Mesenchymal stem cell (in vitro differentiated cells and primary cell): ENCODE data around the gene MS4A6A. TPM values are rescaled to one million over a fixed set of nuclear protein-coding genes. Genes with fewer than 3 reads are reported as not detected.

Source experiments
- DNase-seq: peaks from one replicate; pipeline ENCODE4 v3.0.0-alpha.2; 2013
- H2AFZ ChIP-seq: one replicate; pipeline ENCODE4 v1.6.1; 2013; ENCODE audit warnings: low read depth, mild to moderate bottlenecking, control low read depth, inconsistent platforms, low read length, moderate library complexity
- H2AK5ac ChIP-seq: 2 replicates; pipeline ENCODE4 v1.6.1; 2013; ENCODE audit warnings: low read length, moderate library complexity, mild to moderate bottlenecking, inconsistent platforms; ENCODE audit not compliant: severe bottlenecking
- H2BK120ac ChIP-seq: one replicate; pipeline ENCODE4 v1.6.1; 2013; ENCODE audit warnings: low read depth, mild to moderate bottlenecking, inconsistent platforms, low read length, moderate library complexity
- H2BK12ac ChIP-seq, 2 experiments: one replicate each; pipeline ENCODE4 v1.6.1; 2013; ENCODE audit warnings: inconsistent platforms in 2 of 2, low read length in 2 of 2, mild to moderate bottlenecking in 2 of 2, moderate library complexity in 2 of 2, control low read depth in 1 of 2
- H2BK15ac ChIP-seq: one replicate; pipeline ENCODE4 v1.6.1; 2013; ENCODE audit warnings: mild to moderate bottlenecking, low read depth, inconsistent platforms; ENCODE audit not compliant: poor library complexity, severe bottlenecking
- H2BK5ac ChIP-seq: 2 replicates; pipeline ENCODE4 v1.6.1; 2013; ENCODE audit warnings: low read depth, mild to moderate bottlenecking, low read length, control low read depth, inconsistent platforms; ENCODE audit not compliant: poor library complexity, severe bottlenecking
- H3K14ac ChIP-seq, 2 experiments: one replicate each; pipeline ENCODE4 v1.6.1; 2013; ENCODE audit warnings: inconsistent platforms in 2 of 2, low read length in 2 of 2, control low read depth in 1 of 2, mild to moderate bottlenecking in 1 of 2, moderate library complexity in 1 of 2
- H3K18ac ChIP-seq, 2 experiments: one replicate each; pipeline ENCODE4 v1.6.1; 2013; ENCODE audit warnings: inconsistent platforms in 2 of 2, low read length in 2 of 2, control low read depth in 1 of 2, low read depth in 1 of 2, mild to moderate bottlenecking in 1 of 2
- H3K23ac ChIP-seq, 2 experiments: one replicate each; pipeline ENCODE4 v1.6.1; 2013; ENCODE audit warnings: inconsistent platforms in 2 of 2, low read length in 2 of 2, mild to moderate bottlenecking in 2 of 2, moderate library complexity in 2 of 2, control low read depth in 1 of 2
- H3K27ac ChIP-seq: 2 replicates; pipeline ENCODE4 v1.5.1; 2013; ENCODE audit warnings: mild to moderate bottlenecking, moderate library complexity, low read length, control low read depth, inconsistent platforms; ENCODE audit not compliant: poor library complexity, severe bottlenecking
- H3K27me3 ChIP-seq, 2 experiments: 2 replicates each; pipeline versions ENCODE4 v1.6.1 to v1.7.0; 2013; ENCODE audit warnings: low read length in 2 of 2, mild to moderate bottlenecking in 2 of 2, moderate library complexity in 2 of 2, control low read depth in 1 of 2, inconsistent platforms in 1 of 2; ENCODE audit not compliant: control insufficient read depth in 1 of 2, insufficient read depth in 1 of 2
- H3K36me3 ChIP-seq, 2 experiments: 2 replicates each; pipeline versions ENCODE4 v1.6.1 to v1.7.0; 2013; ENCODE audit warnings: low read length in 2 of 2, control low read depth in 1 of 2, inconsistent platforms in 1 of 2, low read depth in 1 of 2, mild to moderate bottlenecking in 1 of 2; ENCODE audit not compliant: insufficient read depth in 2 of 2, control insufficient read depth in 1 of 2
- H3K4ac ChIP-seq, 2 experiments: one replicate each; pipeline ENCODE4 v1.6.1; 2013; ENCODE audit warnings: inconsistent platforms in 2 of 2, low read length in 2 of 2, mild to moderate bottlenecking in 2 of 2, moderate library complexity in 2 of 2, control low read depth in 1 of 2, low read depth in 1 of 2
- H3K4me1 ChIP-seq: 2 replicates; pipeline ENCODE4 v1.6.1; 2013; ENCODE audit warnings: low read depth, low read length, control low read depth; ENCODE audit not compliant: control insufficient read depth, insufficient read depth
- H3K4me2 ChIP-seq: 2 replicates; pipeline ENCODE4 v1.6.1; 2013; ENCODE audit warnings: low read length, mild to moderate bottlenecking, inconsistent platforms; ENCODE audit not compliant: poor library complexity, severe bottlenecking
- H3K4me3 ChIP-seq, 2 experiments: 2 replicates each; pipeline versions ENCODE4 v1.5.1 to v1.7.0; 2013; ENCODE audit warnings: low read length in 2 of 2, mild to moderate bottlenecking in 2 of 2, control low read depth in 1 of 2, low read depth in 1 of 2; ENCODE audit not compliant: insufficient read depth in 1 of 2
- H3K79me1 ChIP-seq: replicated peaks from 2 replicates; pipeline ENCODE4 v1.6.1; 2013; ENCODE audit warnings: mild to moderate bottlenecking, control low read depth, low read length, inconsistent platforms; ENCODE audit not compliant: poor library complexity, severe bottlenecking
- H3K9ac ChIP-seq: 2 replicates; pipeline ENCODE4 v1.7.0; 2013; ENCODE audit warnings: mild to moderate bottlenecking, low read length, moderate library complexity
- H3K9me3 ChIP-seq: 2 replicates; pipeline ENCODE4 v1.7.0; 2013; ENCODE audit warnings: mild to moderate bottlenecking, low read length; ENCODE audit not compliant: control insufficient read depth
- H4K8ac ChIP-seq: one replicate; pipeline ENCODE4 v1.6.1; 2013; ENCODE audit warnings: inconsistent platforms, mild to moderate bottlenecking, low read length, moderate library complexity
- H4K91ac ChIP-seq: one replicate; pipeline ENCODE4 v1.6.1; 2013; ENCODE audit warnings: mild to moderate bottlenecking, low read length, inconsistent platforms
- WGBS: methylation state at CpG from one replicate; pipeline ENCODE4 v1.1.7; 2013; ENCODE audit warnings: mixed read lengths; 5-methylcytosine and 5-hydroxymethylcytosine counted together
- polyA plus RNA-seq, 2 experiments: library from polyadenylated mRNA; stranded (reverse); fragments of 200-250 nt; gene quantifications; one replicate each; pipeline ENCODE4 v1.2.3, GENCODE V29; 2013

MS4A6A gene
- polyA plus RNA-seq (2013, experiment 1 of 2), result not detected
- polyA plus RNA-seq (2013, experiment 2 of 2), result not detected

- Histone ChIP-seq H3K23ac (no peak within 1 kb of the TSS), H3K4ac (no peak within 1 kb of the TSS), H3K14ac (no peak within 1 kb of the TSS), H2BK120ac (no peak within 1 kb of the TSS), H3K18ac (no peak within 1 kb of the TSS), H2AFZ (no peak within 1 kb of the TSS), H2BK12ac (no peak within 1 kb of the TSS), H3K9ac (no peak within 1 kb of the TSS), H4K91ac (no peak within 1 kb of the TSS), H2BK5ac (peak within 1 kb of the TSS; percentile 8), H3K4me3 (no peak within 1 kb of the TSS), H3K9me3 (no peaks in the 10 kb centered on the region), H3K4me1 (no peaks in the 10 kb centered on the region), H3K27me3 (peaks cover 0 to 6% of the 10 kb centered on the region in 2 experiments), H3K36me3 (no peaks in the 10 kb centered on the region), H2BK15ac (no peak within 1 kb of the TSS), H3K27ac (no peak within 1 kb of the TSS), H3K79me1 (no peaks in the 10 kb centered on the region), H3K4me2 (no peak within 1 kb of the TSS), H4K8ac (no peak within 1 kb of the TSS), H2AK5ac (no peak within 1 kb of the TSS)
- WGBS, result 70% methylated on average over 10 of the region's 10 CpGs
- DNase-seq, result no peak
Observed at GRCh38 chr11:60182541-60183330, at the start of gene MS4A6A. Gene MS4A6A, minus strand, starts transcription at chr11:60183083. Its CDS starts 1,356 bp downstream, at chr11:60181727.

GRCh38 chr11:60230681-60231080 lies 47.8 kb upstream of the MS4A6A start:
- no peaks in the 10 kb centered on the region for H3K36me3 ChIP-seq
- H3K4ac ChIP-seq, result no peak overlapping the region
- H3K79me1 ChIP-seq, result no peaks in the 10 kb centered on the region
- H2BK15ac ChIP-seq, result no peak overlapping the region
- no peaks in the 10 kb centered on the region for H3K4me1 ChIP-seq
- H3K18ac ChIP-seq, result no peak overlapping the region
- no peak overlapping the region for H2BK120ac ChIP-seq
- no peak overlapping the region for H2BK12ac ChIP-seq
- H3K9ac ChIP-seq, result no peak overlapping the region
- WGBS, result no CpG with 5 or more reads among the region's 1 CpG
- H3K9me3 ChIP-seq, result no peaks in the 10 kb centered on the region
- H3K4me2 ChIP-seq, result no peak overlapping the region
- H4K8ac ChIP-seq, result no peak overlapping the region
- H3K14ac ChIP-seq, result no peak overlapping the region
- H4K91ac ChIP-seq, result no peak overlapping the region
- no peaks in the 10 kb centered on the region for H3K27me3 ChIP-seq
- no peak overlapping the region for H3K27ac ChIP-seq
- no peak overlapping the region for H2AK5ac ChIP-seq
- no peak overlapping the region for H2BK5ac ChIP-seq
- H3K4me3 ChIP-seq, result no peak overlapping the region
- no peak overlapping the region for H3K23ac ChIP-seq
- no peak for DNase-seq
- H2AFZ ChIP-seq, result no peak overlapping the region

- no peaks in the 10 kb centered on the region for H3K79me1 ChIP-seq
- no peak overlapping the region for H2BK15ac ChIP-seq
- no peaks in the 10 kb centered on the region for H3K9me3 ChIP-seq
- H3K9ac ChIP-seq, result no peak overlapping the region
- H3K14ac ChIP-seq, result no peak overlapping the region
- no peak overlapping the region for H4K91ac ChIP-seq
- no peak overlapping the region for H2BK120ac ChIP-seq
- 89% methylated on average over 2 of the region's 4 CpGs for WGBS
- H2AFZ ChIP-seq, result no peak overlapping the region
- H2AK5ac ChIP-seq, result no peak overlapping the region
- no peak overlapping the region for H3K18ac ChIP-seq
- H3K4me1 ChIP-seq, result no peaks in the 10 kb centered on the region
- no peak overlapping the region for H3K4me2 ChIP-seq
- H3K27ac ChIP-seq, result no peak overlapping the region
- H3K23ac ChIP-seq, result no peak overlapping the region
- no peak overlapping the region for H2BK5ac ChIP-seq
- DNase-seq, result no peak
- H3K4me3 ChIP-seq, result no peak overlapping the region
- H4K8ac ChIP-seq, result no peak overlapping the region
- no peaks in the 10 kb centered on the region for H3K36me3 ChIP-seq
- no peaks in the 10 kb centered on the region for H3K27me3 ChIP-seq
- H3K4ac ChIP-seq, result no peak overlapping the region
- no peak overlapping the region for H2BK12ac ChIP-seq
Observed at GRCh38 chr11:60222141-60222540, 39.3 kb upstream of the MS4A6A start.

- no peak overlapping the region for H2BK12ac ChIP-seq
- no peak overlapping the region for H3K27ac ChIP-seq
- no peak overlapping the region for H3K4me2 ChIP-seq
- no peak overlapping the region for H3K14ac ChIP-seq
- no peak overlapping the region for H3K23ac ChIP-seq
- H2BK5ac ChIP-seq, result no peak overlapping the region
- no peak for DNase-seq
- H3K36me3 ChIP-seq, result no peaks in the 10 kb centered on the region
- no peaks in the 10 kb centered on the region for H3K9me3 ChIP-seq
- H3K79me1 ChIP-seq, result no peaks in the 10 kb centered on the region
- no peak overlapping the region for H2BK15ac ChIP-seq
- H4K91ac ChIP-seq, result no peak overlapping the region
- H3K4ac ChIP-seq, result no peak overlapping the region
- no peak overlapping the region for H4K8ac ChIP-seq
- no peaks in the 10 kb centered on the region for H3K4me1 ChIP-seq
- H2AFZ ChIP-seq, result no peak overlapping the region
- H3K4me3 ChIP-seq, result no peak overlapping the region
- no peak overlapping the region for H3K18ac ChIP-seq
- no peak overlapping the region for H2AK5ac ChIP-seq
- H3K27me3 ChIP-seq, result no peaks in the 10 kb centered on the region
- H2BK120ac ChIP-seq, result no peak overlapping the region
- WGBS, result 73% methylated on average over 2 of the region's 3 CpGs
- H3K9ac ChIP-seq, result no peak overlapping the region
Observed at GRCh38 chr11:60221692-60222091, 38.8 kb upstream of the MS4A6A start.
